Activated T-helper 17 cell treated with anti-CD3 and anti-CD28 coated beads, Interleukin-2, amount 50 U/mL, for 72 hours (primary cell): ENCODE results near the gene TMEM181. TPM values are rescaled to one million over a fixed set of nuclear protein-coding genes. Genes with fewer than 3 reads are reported as not detected.

Experiments used
- ATAC-seq: fragments of 150-1000 bp; cut with Tn5 transposase; replicated peaks from 2 replicates; pipeline ENCODE4 v1.10.0; 2021; ENCODE audit warnings: mild to moderate bottlenecking, moderate library complexity
- H3K27ac Mint-ChIP-seq: one replicate; pipeline ENCODE4 v1.8.0; 2022; ENCODE audit warnings: mixed read lengths
- H3K27me3 Mint-ChIP-seq: one replicate; pipeline ENCODE4 v1.8.0; 2022; ENCODE audit warnings: mixed read lengths
- H3K36me3 Mint-ChIP-seq: one replicate; pipeline ENCODE4 v1.8.0; 2022; ENCODE audit warnings: low read depth, mild to moderate bottlenecking, mixed read lengths
- H3K4me1 Mint-ChIP-seq: one replicate; pipeline ENCODE4 v1.8.0; 2022; ENCODE audit warnings: mixed read lengths
- H3K4me3 Mint-ChIP-seq: one replicate; pipeline ENCODE4 v1.8.0; 2022; ENCODE audit warnings: mild to moderate bottlenecking, mixed read lengths
- H3K9me3 Mint-ChIP-seq: one replicate; pipeline ENCODE4 v1.8.0; 2022; ENCODE audit warnings: mixed read lengths
- total RNA-seq, 2 donors: library from RNA; stranded (reverse); gene quantifications; one replicate each; pipeline ENCODE4 v1.2.3, GENCODE V29; 2022

TMEM181 gene
- total RNA-seq, 2 donors from 2014 or later = 11.8 to 16.4 TPM

- Mint-ChIP-seq H3K4me1 (peaks cover 36% of the 10 kb centered on the region), H3K9me3 (no peaks in the 10 kb centered on the region), H3K27ac (peak overlapping the region; percentile 61), H3K27me3 (no peaks in the 10 kb centered on the region), H3K36me3 (peaks cover 94% of the 10 kb centered on the region), H3K4me3 (no peak overlapping the region)
- no peak for ATAC-seq
These were observed 75.0 kb downstream of the TMEM181 start for GRCh38 chr6:158634695-158635426.

GRCh38 chr6:158635427-158636073 is 75.7 kb downstream of the TMEM181 start:
- Mint-ChIP-seq H3K4me3 (no peak overlapping the region), H3K9me3 (no peaks in the 10 kb centered on the region), H3K4me1 (peaks cover 39% of the 10 kb centered on the region), H3K27me3 (no peaks in the 10 kb centered on the region), H3K36me3 (peaks cover 95% of the 10 kb centered on the region), H3K27ac (peak overlapping the region; percentile 61)
- ATAC-seq = no peak

GRCh38 chr6:158636778-158637177 is 76.9 kb downstream of the TMEM181 start:
- no peak overlapping the region for H3K4me3 Mint-ChIP-seq
- no peak for ATAC-seq
- no peaks in the 10 kb centered on the region for H3K9me3 Mint-ChIP-seq
- no peaks in the 10 kb centered on the region for H3K27me3 Mint-ChIP-seq
- peaks cover 40% of the 10 kb centered on the region for H3K4me1 Mint-ChIP-seq
- peaks cover 96% of the 10 kb centered on the region for H3K36me3 Mint-ChIP-seq
- peak overlapping the region; percentile 21 for H3K27ac Mint-ChIP-seq

- ATAC-seq = no peak
- H3K27me3 Mint-ChIP-seq = no peaks in the 10 kb centered on the region
- peak overlapping the region; percentile 93 for H3K27ac Mint-ChIP-seq
- peaks cover 53% of the 10 kb centered on the region for H3K4me1 Mint-ChIP-seq
- H3K36me3 Mint-ChIP-seq = peaks cover 96% of the 10 kb centered on the region
- H3K9me3 Mint-ChIP-seq = no peaks in the 10 kb centered on the region
- peak overlapping the region; percentile 83 for H3K4me3 Mint-ChIP-seq
These were observed 78.5 kb downstream of the TMEM181 start for GRCh38 chr6:158638324-158638854.

DNA sequence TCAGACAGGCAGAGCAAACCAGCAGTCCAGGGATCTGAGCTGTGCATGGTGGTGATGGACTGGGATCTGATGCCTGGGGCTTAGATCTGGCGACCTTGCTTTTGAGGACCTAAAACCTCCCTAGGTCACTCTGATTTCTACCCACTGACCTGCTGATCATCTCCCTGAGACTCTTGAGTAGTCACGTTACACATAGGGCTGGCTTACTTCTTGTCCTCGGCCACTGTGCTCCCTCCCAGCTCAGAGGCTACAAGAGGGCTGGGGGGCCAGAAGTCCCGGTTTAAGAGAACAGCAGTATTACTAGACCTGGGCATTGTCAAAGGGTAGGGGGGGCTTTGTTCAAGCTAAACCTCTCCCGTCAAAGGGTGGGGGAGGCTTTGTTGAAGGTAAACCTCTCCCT is 79.2 kb downstream of the TMEM181 start:
- peak overlapping the region; percentile 83 for H3K4me3 Mint-ChIP-seq
- H3K27ac Mint-ChIP-seq = peak overlapping the region; percentile 93
- no peaks in the 10 kb centered on the region for H3K27me3 Mint-ChIP-seq
- H3K9me3 Mint-ChIP-seq = no peaks in the 10 kb centered on the region
- no peak for ATAC-seq
- peaks cover 96% of the 10 kb centered on the region for H3K36me3 Mint-ChIP-seq
- H3K4me1 Mint-ChIP-seq = peaks cover 53% of the 10 kb centered on the region

- H3K27me3 Mint-ChIP-seq = no peaks in the 10 kb centered on the region
- no peaks in the 10 kb centered on the region for H3K9me3 Mint-ChIP-seq
- H3K4me1 Mint-ChIP-seq = peaks cover 52% of the 10 kb centered on the region
- peak overlapping the region; percentile 93 for H3K27ac Mint-ChIP-seq
- peaks cover 94% of the 10 kb centered on the region for H3K36me3 Mint-ChIP-seq
- no peak for ATAC-seq
- H3K4me3 Mint-ChIP-seq = peak overlapping the region; percentile 83
These were observed 80.6 kb downstream of the TMEM181 start for GRCh38 chr6:158640519-158640918.

- Mint-ChIP-seq H3K27ac (peak overlapping the region; percentile 98), H3K36me3 (peaks cover 82% of the 10 kb centered on the region), H3K9me3 (no peaks in the 10 kb centered on the region), H3K27me3 (no peaks in the 10 kb centered on the region), H3K4me1 (peaks cover 58% of the 10 kb centered on the region), H3K4me3 (peak overlapping the region; percentile 83)
- no peak for ATAC-seq
These were observed 82.3 kb downstream of the TMEM181 start for GRCh38 chr6:158642097-158642601.

- H3K36me3 Mint-ChIP-seq = peaks cover 74% of the 10 kb centered on the region
- peak overlapping the region; percentile 98 for H3K27ac Mint-ChIP-seq
- no peak for ATAC-seq
- H3K4me3 Mint-ChIP-seq = peak overlapping the region; percentile 83
- no peaks in the 10 kb centered on the region for H3K27me3 Mint-ChIP-seq
- H3K4me1 Mint-ChIP-seq = peaks cover 62% of the 10 kb centered on the region
- no peaks in the 10 kb centered on the region for H3K9me3 Mint-ChIP-seq
These were observed 83.9 kb downstream of the TMEM181 start for GRCh38 chr6:158643836-158644230.

DNA sequence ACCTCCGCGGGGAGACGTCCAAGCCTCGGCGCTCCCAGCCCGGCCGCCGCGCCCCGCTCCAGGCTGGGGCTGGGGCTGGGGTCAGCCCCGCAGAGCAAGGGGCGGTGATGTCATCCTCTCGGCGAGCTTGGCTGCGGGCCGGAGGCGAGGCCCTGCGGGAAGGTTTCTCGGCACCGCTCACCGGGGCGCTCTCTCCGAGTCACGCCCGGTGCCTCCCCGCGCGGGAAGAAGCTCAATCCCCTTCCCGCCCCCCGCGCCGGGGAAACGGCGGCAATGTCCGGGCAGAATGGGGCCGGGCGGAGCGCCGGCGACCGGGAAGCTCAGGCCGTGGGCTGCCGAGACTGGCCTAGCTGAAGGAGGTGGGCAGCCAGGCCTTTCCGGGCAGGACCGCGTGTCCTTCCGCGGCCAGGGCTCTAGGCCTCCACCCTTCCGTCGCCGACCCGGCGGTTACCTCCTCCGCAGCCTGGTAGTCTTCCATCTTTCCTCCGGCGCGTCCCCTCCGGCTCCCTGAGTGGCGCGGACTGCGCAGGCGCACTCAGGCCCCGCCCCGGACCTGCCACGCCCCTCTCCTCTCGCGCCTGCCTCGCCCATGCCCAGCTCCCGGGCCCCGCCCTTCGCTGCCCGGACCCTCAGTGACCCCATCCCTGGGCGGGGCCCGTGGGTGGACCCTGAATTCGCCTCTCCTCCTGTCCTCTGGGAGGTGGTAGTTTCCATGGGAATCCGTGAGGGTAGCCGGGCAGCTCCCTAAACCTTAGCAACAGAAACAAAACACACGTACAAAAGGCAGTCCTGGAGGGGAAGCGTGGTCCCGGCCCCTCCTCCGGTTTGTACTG is 84.6 kb downstream of the TMEM181 start, which contains the start of gene DYNLT1:
DYNLT1 (minus strand) TSS at position 513 of the 833 bp plus-strand sequence; CDS start at position 478, 35 bp downstream.
- Mint-ChIP-seq H3K27ac (peak within 1 kb of the TSS; percentile 98), H3K4me1 (peaks cover 62% of the 10 kb centered on the region), H3K36me3 (peaks cover 74% of the 10 kb centered on the region), H3K27me3 (no peaks in the 10 kb centered on the region), H3K4me3 (peak within 1 kb of the TSS; percentile 83), H3K9me3 (no peaks in the 10 kb centered on the region)
- peak; percentile 46 for ATAC-seq

GRCh38 chr6:158645064-158646022 is 85.5 kb downstream of the TMEM181 start:
- H3K36me3 Mint-ChIP-seq = peaks cover 74% of the 10 kb centered on the region

DNA sequence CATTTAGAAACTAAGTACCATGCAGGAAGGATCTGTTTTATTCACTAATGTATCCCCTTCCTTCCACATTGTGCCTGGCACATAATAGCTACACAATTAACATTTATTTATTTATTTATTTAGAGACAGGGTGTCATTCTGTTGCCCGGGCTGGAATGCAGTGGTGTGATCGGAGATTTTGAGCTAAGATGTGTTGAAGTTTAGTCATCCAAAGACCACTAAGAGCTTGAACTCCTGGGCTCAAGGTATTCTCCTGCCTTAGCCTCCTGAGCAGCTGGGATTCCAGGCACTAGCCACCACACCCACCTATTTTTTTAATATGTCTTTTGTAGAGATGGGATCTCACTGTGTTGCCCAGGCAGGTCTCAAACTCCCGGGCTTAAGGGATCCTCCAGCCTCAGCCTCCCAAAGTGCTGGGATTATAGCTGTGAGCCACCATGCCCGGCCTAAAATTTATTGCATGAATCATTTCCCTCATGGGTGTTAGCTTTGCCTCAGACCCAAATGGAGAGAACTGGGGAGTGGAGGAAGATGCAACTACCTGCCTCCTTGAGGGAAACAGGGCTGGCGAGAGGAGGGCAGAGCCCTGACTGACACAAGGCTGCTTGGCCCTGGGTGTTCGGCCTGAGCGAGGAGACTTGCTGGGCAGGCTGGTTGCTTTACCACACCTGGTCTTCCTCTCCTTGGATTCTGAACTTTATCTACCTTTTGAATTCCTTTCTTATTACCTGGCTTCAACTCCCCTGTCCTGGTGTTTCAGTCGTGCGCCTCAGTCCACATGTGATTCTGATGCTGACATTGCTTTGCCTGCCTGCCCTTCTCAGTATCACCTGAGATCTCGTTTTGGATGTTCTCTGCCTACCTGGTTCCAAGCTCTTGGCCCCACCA is 86.4 kb downstream of the TMEM181 start:
- no peak for ATAC-seq
- Mint-ChIP-seq H3K27ac (peak overlapping the region; percentile 95), H3K9me3 (no peaks in the 10 kb centered on the region), H3K4me3 (peak overlapping the region; percentile 83), H3K36me3 (peaks cover 74% of the 10 kb centered on the region), H3K27me3 (no peaks in the 10 kb centered on the region), H3K4me1 (peaks cover 50% of the 10 kb centered on the region)

More at GRCh38 chr6:158645064-158646022, 85.5 kb downstream of the TMEM181 start:
- Mint-ChIP-seq H3K27me3 (no peaks in the 10 kb centered on the region), H3K4me3 (peak overlapping the region; percentile 83), H3K9me3 (no peaks in the 10 kb centered on the region), H3K27ac (peak overlapping the region; percentile 95), H3K4me1 (peaks cover 59% of the 10 kb centered on the region)
- ATAC-seq = peak; percentile 7

DNA sequence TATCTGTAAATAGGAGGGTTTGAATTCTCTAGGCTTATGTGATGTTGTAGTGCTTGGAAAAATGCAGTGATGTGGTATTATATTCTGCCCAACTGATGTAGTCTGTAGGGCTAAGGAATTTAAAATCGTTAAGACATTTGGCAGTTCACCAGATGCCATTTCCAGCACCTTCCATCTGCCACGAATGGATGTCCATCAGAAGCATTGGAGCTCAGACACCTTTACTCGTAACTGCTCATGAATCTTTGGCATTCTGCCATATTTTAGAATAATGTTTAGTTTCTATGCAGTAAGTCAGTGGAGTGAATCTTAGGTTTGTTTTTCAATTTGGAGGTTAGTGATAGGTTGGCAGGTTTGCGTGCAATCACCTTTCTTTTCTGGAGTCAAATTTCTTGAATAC is 87.6 kb downstream of the TMEM181 start:
- no peaks in the 10 kb centered on the region for H3K9me3 Mint-ChIP-seq
- H3K27ac Mint-ChIP-seq = peak overlapping the region; percentile 97
- no peaks in the 10 kb centered on the region for H3K27me3 Mint-ChIP-seq
- peaks cover 74% of the 10 kb centered on the region for H3K36me3 Mint-ChIP-seq
- ATAC-seq = no peak
- peak overlapping the region; percentile 83 for H3K4me3 Mint-ChIP-seq
- peaks cover 40% of the 10 kb centered on the region for H3K4me1 Mint-ChIP-seq
